ENCODE results near the gene PUS10.

GRCh38 chr2:60960706-60961105 is 57.3 kb downstream of the PUS10 start:
- no peak for TF ChIP-seq CTCF (IDR thresholded peaks at IDR 0.05)
- no peak for TF ChIP-seq CHD2 (IDR thresholded peaks at IDR 0.05; ENCODE audit: low read length, partially characterized antibody)
- TF ChIP-seq ZFP36 (IDR thresholded peaks at IDR 0.05; ENCODE audit: borderline replicate concordance, partially characterized antibody), result no peak
- no peak for TF ChIP-seq REST (IDR thresholded peaks at IDR 0.05)
- no peak for TF ChIP-seq HDAC2 (IDR thresholded peaks at IDR 0.05)
- TF ChIP-seq POLR2A (IDR thresholded peaks at IDR 0.05; ENCODE audit: low read length), result no peak

Measured in A549 (cell line).